Testis (tissue), 2 donors: Measurements from ENCODE around the gene COBL.

Experiments used
- POLR2A ChIP-seq: fragments of 450-650 bp; IDR thresholded peaks from one replicate; pipeline ENCODE4 v1.6.1; 2017; ENCODE audit warnings: antibody characterized with exemption, mild to moderate bottlenecking, moderate library complexity
- TF ChIP-seq, protein P1 (sequence below), 3 experiments: fragments of 450-650 bp in 2 of 3; fragments of 200-600 bp in 1 of 3; sonication (generic) in 1 of 3; IDR thresholded peaks; one replicate each; pipeline ENCODE4 v1.5.1; 2016 to 2019; ENCODE audit warnings: antibody characterized with exemption in 3 of 3, mild to moderate bottlenecking in 2 of 3, moderate library complexity in 1 of 3

DNA sequence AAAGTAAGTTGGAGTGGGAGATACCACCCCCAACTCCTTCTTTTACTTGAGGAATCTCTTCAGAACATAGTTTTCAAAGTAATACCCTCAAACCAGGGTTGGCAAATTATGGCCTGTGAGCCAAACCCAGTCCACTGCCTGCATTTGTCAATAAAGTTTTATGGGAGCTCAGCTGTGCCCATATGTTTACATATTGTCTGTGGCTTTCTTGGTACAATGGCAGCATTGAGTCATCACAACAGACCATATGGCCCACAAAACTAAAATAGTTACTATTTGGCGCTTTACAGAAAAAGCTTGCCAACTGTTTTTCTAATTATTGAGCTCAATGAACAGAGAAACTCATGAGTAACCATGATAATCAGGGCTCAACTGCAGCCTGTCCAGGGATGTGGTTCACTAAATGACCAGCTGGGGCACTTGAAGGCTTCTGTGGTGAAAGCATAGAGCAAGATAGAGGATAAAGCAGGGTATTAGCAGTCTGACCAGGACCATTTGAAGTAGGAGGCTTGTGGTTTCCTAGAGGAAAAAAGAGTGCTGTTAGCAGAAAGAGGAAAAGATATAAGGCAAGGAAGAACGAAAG lies 337.9 kb downstream of the COBL start:
- TF ChIP-seq, protein P1, sequence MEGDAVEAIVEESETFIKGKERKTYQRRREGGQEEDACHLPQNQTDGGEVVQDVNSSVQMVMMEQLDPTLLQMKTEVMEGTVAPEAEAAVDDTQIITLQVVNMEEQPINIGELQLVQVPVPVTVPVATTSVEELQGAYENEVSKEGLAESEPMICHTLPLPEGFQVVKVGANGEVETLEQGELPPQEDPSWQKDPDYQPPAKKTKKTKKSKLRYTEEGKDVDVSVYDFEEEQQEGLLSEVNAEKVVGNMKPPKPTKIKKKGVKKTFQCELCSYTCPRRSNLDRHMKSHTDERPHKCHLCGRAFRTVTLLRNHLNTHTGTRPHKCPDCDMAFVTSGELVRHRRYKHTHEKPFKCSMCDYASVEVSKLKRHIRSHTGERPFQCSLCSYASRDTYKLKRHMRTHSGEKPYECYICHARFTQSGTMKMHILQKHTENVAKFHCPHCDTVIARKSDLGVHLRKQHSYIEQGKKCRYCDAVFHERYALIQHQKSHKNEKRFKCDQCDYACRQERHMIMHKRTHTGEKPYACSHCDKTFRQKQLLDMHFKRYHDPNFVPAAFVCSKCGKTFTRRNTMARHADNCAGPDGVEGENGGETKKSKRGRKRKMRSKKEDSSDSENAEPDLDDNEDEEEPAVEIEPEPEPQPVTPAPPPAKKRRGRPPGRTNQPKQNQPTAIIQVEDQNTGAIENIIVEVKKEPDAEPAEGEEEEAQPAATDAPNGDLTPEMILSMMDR (IDR thresholded peaks at IDR 0.05), result no peak
- no peak for TF ChIP-seq POLR2A
